Hepatocyte (in vitro differentiated cells): ENCODE results near the gene USH2A. TPM values are rescaled to one million over a fixed set of nuclear protein-coding genes. Genes with fewer than 3 reads are reported as not detected.

Experiments
- DNase-seq: peaks from one replicate; pipeline ENCODE4 v3.0.0-alpha.2; 2016; ENCODE audit warnings: low spot score
- H2AFZ ChIP-seq: fragments of 200-600 bp; sonication (generic); 2 replicates; pipeline ENCODE4 v1.6.0; 2016; ENCODE audit warnings: antibody characterized with exemption, mild to moderate bottlenecking
- H3K27ac ChIP-seq: fragments of 200-600 bp; sonication (generic); 2 replicates; pipeline ENCODE4 v1.5.1; 2016; ENCODE audit warnings: mild to moderate bottlenecking
- H3K27me3 ChIP-seq: fragments of 200-600 bp; sonication (generic); 2 replicates; pipeline ENCODE4 v1.6.1; 2016
- H3K36me3 ChIP-seq: fragments of 200-600 bp; sonication (generic); replicated peaks from 2 replicates; pipeline ENCODE4 v1.5.1; 2016; ENCODE audit warnings: low read depth; ENCODE audit not compliant: insufficient read depth
- H3K4me1 ChIP-seq: fragments of 200-600 bp; sonication (generic); 2 replicates; pipeline ENCODE4 v1.5.1; 2016; ENCODE audit warnings: mild to moderate bottlenecking, moderate library complexity; ENCODE audit not compliant: insufficient read depth
- H3K4me2 ChIP-seq: fragments of 200-600 bp; sonication (generic); 2 replicates; pipeline ENCODE4 v1.6.0; 2016
- H3K4me3 ChIP-seq: fragments of 200-600 bp; sonication (generic); 2 replicates; pipeline ENCODE4 v1.5.1; 2016; ENCODE audit warnings: mild to moderate bottlenecking
- H3K79me2 ChIP-seq: fragments of 200-600 bp; sonication (generic); 2 replicates; pipeline ENCODE4 v1.6.0; 2017; ENCODE audit warnings: mild to moderate bottlenecking
- H3K9me2 ChIP-seq: fragments of 200-600 bp; sonication (generic); replicated peaks from 2 replicates; pipeline ENCODE4 v1.6.0; 2017; ENCODE audit warnings: mild to moderate bottlenecking; ENCODE audit not compliant: insufficient read depth
- H3K9me3 ChIP-seq: fragments of 200-600 bp; sonication (generic); 2 replicates; pipeline ENCODE4 v1.5.1; 2016; ENCODE audit warnings: low read depth, mild to moderate bottlenecking
- H4K20me1 ChIP-seq: fragments of 200-600 bp; sonication (generic); 2 replicates; pipeline ENCODE4 v1.6.0; 2016; ENCODE audit warnings: mild to moderate bottlenecking; ENCODE audit not compliant: insufficient read depth, poor library complexity, severe bottlenecking
- CTCF ChIP-seq: fragments of 200-600 bp; sonication (generic); IDR thresholded peaks from 2 replicates; pipeline ENCODE4 v1.5.1; 2016; ENCODE audit warnings: antibody characterized with exemption, mild to moderate bottlenecking; ENCODE audit not compliant: poor library complexity
- EZH2 ChIP-seq: fragments of 200-600 bp; sonication (generic); IDR thresholded peaks from 2 replicates; pipeline ENCODE4 v1.6.1; 2016; ENCODE audit warnings: antibody characterized with exemption, mild to moderate bottlenecking, borderline replicate concordance
- EZH2phosphoT487 ChIP-seq: fragments of 200-600 bp; sonication (generic); IDR thresholded peaks from one replicate; pipeline ENCODE4 v1.6.1; 2018; ENCODE audit warnings: antibody characterized with exemption, mild to moderate bottlenecking, low read depth, moderate library complexity; ENCODE audit not compliant: unreplicated experiment, severe bottlenecking
- WGBS: methylation state at CpG from one replicate; pipeline ENCODE4 v1.1.6; 2016; ENCODE audit warnings: low lambda C conversion rate; ENCODE audit errors: missing lambda C conversion rate; 5-methylcytosine and 5-hydroxymethylcytosine counted together
- polyA plus RNA-seq: library from polyadenylated mRNA; unstranded; fragments of >200 nt; fragmentation: Nextera tagmentation; extraction: Ambion mirVana; gene quantifications from 2 replicates; pipeline ENCODE4 v1.2.1, GENCODE V29; 2016
- total RNA-seq: library from RNA; depleted of rRNA; stranded (reverse); fragments of >200 nt; gene quantifications from 2 replicates; pipeline ENCODE4 v1.2.3, GENCODE V29; 2014

USH2A gene
- total and polyA plus RNA-seq, 2 experiments from 2014 or later: 0.07 TPM; not detected in 1

GRCh38 chr1:216462066-216462775 is 39.0 kb upstream of the USH2A start:
- Histone ChIP-seq H3K9me2 (no peaks in the 10 kb centered on the region), H3K4me2 (no peak overlapping the region), H4K20me1 (no peaks in the 10 kb centered on the region), H3K79me2 (no peaks in the 10 kb centered on the region), H3K27ac (no peak overlapping the region), H3K27me3 (no peaks in the 10 kb centered on the region), H3K4me3 (no peak overlapping the region), H3K36me3 (no peaks in the 10 kb centered on the region), H2AFZ (no peak overlapping the region), H3K4me1 (peaks cover 13% of the 10 kb centered on the region), H3K9me3 (no peaks in the 10 kb centered on the region)
- WGBS: 41% methylated on average over 3 of the region's 3 CpGs
- TF ChIP-seq EZH2: no peak
- TF ChIP-seq CTCF: no peak
- TF ChIP-seq EZH2phosphoT487: no peak
- DNase-seq: no peak

GRCh38 chr1:216461466-216461865 is 38.2 kb upstream of the USH2A start:
- TF ChIP-seq EZH2phosphoT487: no peak
- TF ChIP-seq CTCF: no peak
- TF ChIP-seq EZH2: no peak
- Histone ChIP-seq H3K36me3 (no peaks in the 10 kb centered on the region), H3K27ac (no peak overlapping the region), H3K9me3 (no peaks in the 10 kb centered on the region), H3K4me3 (no peak overlapping the region), H3K79me2 (no peaks in the 10 kb centered on the region), H3K4me1 (peaks cover 19% of the 10 kb centered on the region), H3K9me2 (no peaks in the 10 kb centered on the region), H3K27me3 (no peaks in the 10 kb centered on the region), H4K20me1 (no peaks in the 10 kb centered on the region), H2AFZ (no peak overlapping the region), H3K4me2 (no peak overlapping the region)
- no peak for DNase-seq

GRCh38 chr1:216459651-216460207 is 36.5 kb upstream of the USH2A start:
- Histone ChIP-seq H3K79me2 (no peaks in the 10 kb centered on the region), H3K4me1 (peaks cover 19% of the 10 kb centered on the region), H3K27me3 (no peaks in the 10 kb centered on the region), H3K36me3 (no peaks in the 10 kb centered on the region), H3K4me2 (no peak overlapping the region), H3K27ac (no peak overlapping the region), H2AFZ (no peak overlapping the region), H3K9me2 (no peaks in the 10 kb centered on the region), H3K9me3 (no peaks in the 10 kb centered on the region), H4K20me1 (no peaks in the 10 kb centered on the region), H3K4me3 (no peak overlapping the region)
- WGBS: 80% methylated on average over 3 of the region's 3 CpGs
- DNase-seq: no peak
- no peak for TF ChIP-seq CTCF
- TF ChIP-seq EZH2: no peak
- no peak for TF ChIP-seq EZH2phosphoT487

- Histone ChIP-seq H3K27me3 (no peaks in the 10 kb centered on the region), H3K36me3 (no peaks in the 10 kb centered on the region), H3K9me3 (no peaks in the 10 kb centered on the region), H3K4me3 (no peak overlapping the region), H4K20me1 (no peaks in the 10 kb centered on the region), H3K4me1 (peaks cover 19% of the 10 kb centered on the region), H2AFZ (no peak overlapping the region), H3K9me2 (no peaks in the 10 kb centered on the region), H3K79me2 (no peaks in the 10 kb centered on the region), H3K27ac (no peak overlapping the region), H3K4me2 (no peak overlapping the region)
- DNase-seq: no peak
- TF ChIP-seq EZH2 (no peak), EZH2phosphoT487 (no peak), CTCF (no peak)
These were observed 35.6 kb upstream of the USH2A start for GRCh38 chr1:216458812-216459211.
